H9 (cell line): Measurements from ENCODE around the gene GCHFR. TPM values are rescaled to one million over a fixed set of nuclear protein-coding genes. Genes with fewer than 3 reads are reported as not detected.

Experiments used
- DNase-seq: peaks from one replicate; pipeline ENCODE4 v3.0.0-alpha.2; 2017
- H2AFZ ChIP-seq: one replicate; pipeline ENCODE4 v1.6.1; 2013; ENCODE audit warnings: mild to moderate bottlenecking, low read length, control low read depth, moderate library complexity
- H2AK5ac ChIP-seq: 2 replicates; pipeline ENCODE4 v1.6.1; 2013; ENCODE audit warnings: low read length, control low read depth, mixed read lengths; ENCODE audit not compliant: insufficient read length
- H2BK120ac ChIP-seq: one replicate; pipeline ENCODE4 v1.6.1; 2013; ENCODE audit warnings: low read depth, mild to moderate bottlenecking, low read length, control low read depth, inconsistent platforms; ENCODE audit not compliant: poor library complexity, severe bottlenecking
- H2BK12ac ChIP-seq: 2 replicates; pipeline ENCODE4 v1.6.1; 2013; ENCODE audit warnings: low read length, control low read depth, mixed read lengths, low read depth; ENCODE audit not compliant: insufficient read length
- H2BK15ac ChIP-seq: 2 replicates; pipeline ENCODE4 v1.6.1; 2013; ENCODE audit warnings: low read depth, low read length, control low read depth
- H2BK20ac ChIP-seq: one replicate; pipeline ENCODE4 v1.6.1; 2013; ENCODE audit warnings: low read depth, mild to moderate bottlenecking, low read length, control low read depth, inconsistent platforms; ENCODE audit not compliant: poor library complexity, severe bottlenecking
- H2BK5ac ChIP-seq: 2 replicates; pipeline ENCODE4 v1.6.1; 2013; ENCODE audit warnings: low read length, control low read depth, mixed read lengths; ENCODE audit not compliant: insufficient read length
- H3K14ac ChIP-seq: 2 replicates; pipeline ENCODE4 v1.6.1; 2013; ENCODE audit warnings: low read length, control low read depth; ENCODE audit not compliant: insufficient read depth
- H3K18ac ChIP-seq: 2 replicates; pipeline ENCODE4 v1.6.1; 2013; ENCODE audit warnings: low read depth, mild to moderate bottlenecking, mixed read lengths, low read length, control low read depth; ENCODE audit not compliant: insufficient read length
- H3K23ac ChIP-seq: 2 replicates; pipeline ENCODE4 v1.6.1; 2013; ENCODE audit warnings: low read length, control low read depth, mixed read lengths, low read depth; ENCODE audit not compliant: insufficient read length
- H3K23me2 ChIP-seq: 2 replicates; pipeline ENCODE4 v1.6.1; 2013; ENCODE audit warnings: low read depth, mild to moderate bottlenecking, mixed read lengths, low read length, control low read depth; ENCODE audit not compliant: insufficient read length, poor library complexity, severe bottlenecking
- H3K27ac ChIP-seq: 2 replicates; pipeline ENCODE4 v1.5.1; 2013; ENCODE audit warnings: low read length, control low read depth, mixed read lengths, low read depth; ENCODE audit not compliant: insufficient read length
- H3K27me3 ChIP-seq: 2 replicates; pipeline ENCODE4 v1.6.1; 2013; ENCODE audit warnings: low read length, control low read depth, inconsistent platforms; ENCODE audit not compliant: insufficient read depth
- H3K4ac ChIP-seq: 2 replicates; pipeline ENCODE4 v1.6.1; 2013; ENCODE audit warnings: low read depth, mild to moderate bottlenecking, control low read depth, inconsistent platforms, low read length, moderate library complexity
- H3K4me1 ChIP-seq: 2 replicates; pipeline ENCODE4 v1.6.1; 2013; ENCODE audit warnings: low read length, control low read depth, inconsistent platforms; ENCODE audit not compliant: insufficient read depth
- H3K4me2 ChIP-seq: 2 replicates; pipeline ENCODE4 v1.6.1; 2013; ENCODE audit warnings: low read length, control low read depth, mixed read lengths; ENCODE audit not compliant: insufficient read length, insufficient read depth
- H3K56ac ChIP-seq: 2 replicates; pipeline ENCODE4 v1.6.1; 2013; ENCODE audit warnings: low read depth, mild to moderate bottlenecking, mixed read lengths, low read length, control low read depth; ENCODE audit not compliant: insufficient read length
- H3K79me1 ChIP-seq: 2 replicates; pipeline ENCODE4 v1.6.1; 2013; ENCODE audit warnings: low read depth, mild to moderate bottlenecking, moderate library complexity, low read length, control low read depth, inconsistent platforms; ENCODE audit not compliant: insufficient read depth, poor library complexity, severe bottlenecking
- H3K79me2 ChIP-seq: 2 replicates; pipeline ENCODE4 v1.6.1; 2013; ENCODE audit warnings: low read length, control low read depth, inconsistent platforms; ENCODE audit not compliant: insufficient read depth
- H3K9ac ChIP-seq: 2 replicates; pipeline ENCODE4 v1.6.1; 2013; ENCODE audit warnings: low read length, control low read depth, mixed read lengths; ENCODE audit not compliant: insufficient read length; ENCODE audit errors: extremely low read depth
- H3K9me3 ChIP-seq: one replicate; pipeline ENCODE4 v1.6.1; 2013; ENCODE audit warnings: low read depth, low read length, inconsistent platforms; ENCODE audit not compliant: control insufficient read depth
- H3T11ph ChIP-seq: one replicate; pipeline ENCODE4 v1.6.1; 2013; ENCODE audit warnings: mild to moderate bottlenecking, low read length, control low read depth, inconsistent platforms
- H4K20me1 ChIP-seq: one replicate; pipeline ENCODE4 v1.6.1; 2013; ENCODE audit not compliant: control insufficient read depth, insufficient read length, insufficient read depth
- H4K5ac ChIP-seq: 2 replicates; pipeline ENCODE4 v1.6.1; 2013; ENCODE audit warnings: low read depth, mild to moderate bottlenecking, mixed read lengths, low read length, control low read depth; ENCODE audit not compliant: insufficient read length
- H4K8ac ChIP-seq: replicated peaks from 2 replicates; pipeline ENCODE4 v1.6.1; 2013; ENCODE audit warnings: low read length, control low read depth, mixed read lengths, low read depth; ENCODE audit not compliant: insufficient read length
- H4K91ac ChIP-seq: 2 replicates; pipeline ENCODE4 v1.6.1; 2013; ENCODE audit warnings: low read depth, mild to moderate bottlenecking, moderate library complexity, mixed read lengths, low read length, control low read depth; ENCODE audit not compliant: insufficient read length
- H3K27ac Mint-ChIP-seq, 3 experiments: 2 replicates in 2 of 3; 3 replicates in 1 of 3; pipeline ENCODE4 v1.8.0; 2020 to 2021; ENCODE audit warnings: mixed read lengths in 3 of 3, mild to moderate bottlenecking in 1 of 3, moderate library complexity in 1 of 3
- H3K27me3 Mint-ChIP-seq: 2 replicates; pipeline ENCODE4 v1.8.0; 2021; ENCODE audit warnings: low read depth, mild to moderate bottlenecking, moderate library complexity, mixed read lengths
- H3K36me3 Mint-ChIP-seq, 3 experiments: 2 replicates in 2 of 3; 3 replicates in 1 of 3; pipeline ENCODE4 v1.8.0; 2020 to 2021; ENCODE audit warnings: low read depth in 3 of 3, mixed read lengths in 3 of 3; ENCODE audit not compliant: insufficient read depth in 1 of 3
- H3K4me1 Mint-ChIP-seq, 2 experiments: 2 replicates each; pipeline ENCODE4 v1.8.0; 2020; ENCODE audit warnings: mixed read lengths in 2 of 2
- H3K4me3 Mint-ChIP-seq, 2 experiments: 2 replicates in 1 of 2; 3 replicates in 1 of 2; pipeline ENCODE4 v1.8.0; 2020 to 2021; ENCODE audit warnings: mild to moderate bottlenecking in 2 of 2, mixed read lengths in 2 of 2, moderate library complexity in 1 of 2
- H3K9me3 Mint-ChIP-seq, 2 experiments: 2 replicates in 1 of 2; 3 replicates in 1 of 2; pipeline ENCODE4 v1.8.0; 2020; ENCODE audit warnings: mild to moderate bottlenecking in 2 of 2, mixed read lengths in 2 of 2, moderate library complexity in 1 of 2
- CTCF ChIP-seq: fragments of 200-600 bp; sonication (generic); conservative IDR thresholded peaks from 3 replicates; pipeline ENCODE4 v1.8.0; 2021; ENCODE audit warnings: antibody characterized with exemption, mild to moderate bottlenecking
- WGBS: extraction: QIAGEN DNeasy Blood & Tissue Kit; methylation state at CpG from one replicate; pipeline ENCODE4 v1.1.7; 2013; ENCODE audit warnings: missing lambda C conversion rate, low lambda C conversion rate, mixed read lengths; ENCODE audit not compliant: insufficient read length; ENCODE audit errors: extremely low coverage; 5-methylcytosine and 5-hydroxymethylcytosine counted together
- total RNA-seq: library from RNA; stranded (reverse); gene quantifications from 2 replicates; pipeline ENCODE4 v1.2.1, GENCODE V29; 2021

GCHFR gene
- total RNA-seq, 1 experiment from 2014 or later = 37.0 TPM

DNA sequence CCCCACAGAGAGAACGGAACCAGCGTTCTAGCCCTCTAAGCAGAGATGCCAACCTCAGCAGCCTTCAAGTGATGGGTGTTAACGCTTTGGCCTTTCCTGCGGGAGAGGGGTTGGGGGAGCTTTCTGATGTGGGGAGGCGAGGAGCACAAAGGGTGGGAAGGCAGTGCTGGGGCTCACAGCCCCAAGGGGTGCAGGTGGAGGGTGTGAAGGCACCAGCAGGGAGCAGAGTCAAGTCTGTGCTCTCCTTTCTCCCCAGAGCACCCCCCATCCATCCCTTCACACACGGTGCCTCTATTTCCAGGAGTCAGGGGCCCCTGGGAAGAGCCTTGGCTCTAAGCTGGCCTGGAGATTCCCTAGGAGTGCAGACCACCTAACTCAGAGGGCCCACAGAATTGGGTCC lies 10.0 kb downstream of the GCHFR start:
- H3K27me3 Mint-ChIP-seq = no peaks in the 10 kb centered on the region; the same call in 1 of the 2 replicates
- no peak overlapping the region for H3K27ac Mint-ChIP-seq
- H3T11ph ChIP-seq = no peak overlapping the region
- no peak overlapping the region for H2BK12ac ChIP-seq
- no peak overlapping the region for H3K23ac ChIP-seq
- H2BK120ac ChIP-seq = no peak overlapping the region
- no peak for DNase-seq
- no peak for TF ChIP-seq CTCF
- no peaks in the 10 kb centered on the region for H3K23me2 ChIP-seq
- no peak overlapping the region for H3K4me2 ChIP-seq
- no peaks in the 10 kb centered on the region for H3K27me3 ChIP-seq
- H3K4ac ChIP-seq = no peak overlapping the region
- no peaks in the 10 kb centered on the region for H3K9me3 Mint-ChIP-seq
- H4K20me1 ChIP-seq = no peaks in the 10 kb centered on the region
- no peak overlapping the region for H3K56ac ChIP-seq
- no peak overlapping the region for H3K27ac ChIP-seq
- H3K18ac ChIP-seq = no peak overlapping the region
- no peaks in the 10 kb centered on the region for H3K79me2 ChIP-seq
- H3K4me1 ChIP-seq = no peaks in the 10 kb centered on the region
- H4K91ac ChIP-seq = no peak overlapping the region
- H3K36me3 Mint-ChIP-seq = peaks cover 11 to 53% (median 30%) of the 10 kb centered on the region in 3 experiments; a peak in 6 of 7 replicates
- H3K9me3 ChIP-seq = no peaks in the 10 kb centered on the region
- H3K4me3 Mint-ChIP-seq = no peak overlapping the region
- H4K5ac ChIP-seq = no peak overlapping the region
- no peaks in the 10 kb centered on the region for H3K4me1 Mint-ChIP-seq
- no peak overlapping the region for H4K8ac ChIP-seq
- no peak overlapping the region for H2BK15ac ChIP-seq
- no peak overlapping the region for H2AK5ac ChIP-seq
- WGBS = no CpG with 5 or more reads among the region's 6 CpGs
- no peak overlapping the region for H2BK20ac ChIP-seq
- no peak overlapping the region for H3K9ac ChIP-seq
- H2AFZ ChIP-seq = no peak overlapping the region
- H3K79me1 ChIP-seq = no peaks in the 10 kb centered on the region
- H3K14ac ChIP-seq = no peak overlapping the region
- H2BK5ac ChIP-seq = no peak overlapping the region
